HCT116 (cell line): ENCODE results near the gene SEC14L1. TPM values are rescaled to one million over a fixed set of nuclear protein-coding genes. Genes with fewer than 3 reads are reported as not detected.
A peak's percentile ranks its signal among the peaks of the same experiment; 100 is the strongest.

Source experiments
- ATAC-seq: fragments of 200-7000 bp; cut with Tn5 transposase; 2 replicates; pipeline ENCODE4 v1.9.1; 2020; ENCODE audit warnings: mild to moderate bottlenecking, moderate library complexity
- BruUV-seq: library from RNA; stranded (reverse); fragments of 400-500 nt; replicated peaks from 2 replicates; lab custom pipeline; 2021; lab: Mats Ljungman, UMichigan
- CTCF ChIA-PET: fragments of 300-600 bp; sonication (Branson Sonifier 250); formaldehyde crosslinking; loops from one replicate; lab custom pipeline; 2021; ENCODE audit warnings: antibody characterized with exemption; lab: Charles Lee
- POLR2A ChIA-PET: fragments of 300-600, 350-600 bp; sonication (Branson Sonifier 250); formaldehyde crosslinking; loops from one replicate; lab custom pipeline; 2021; ENCODE audit warnings: antibody characterized with exemption; lab: Charles Lee
- RAD21 ChIA-PET, 2 experiments: fragments of 300-600 bp; sonication (Branson Sonifier 250); formaldehyde crosslinking; loops; one replicate each; lab custom pipeline; 2023; ENCODE audit warnings: low total read pairs in 2 of 2; ENCODE audit not compliant: uncharacterized antibody in 2 of 2, unreplicated experiment in 2 of 2, low non-redundant PET in 1 of 2; lab: Charles Lee
- DNase-seq: peaks from one replicate; pipeline ENCODE4 v3.0.0-alpha.2; 2010; ENCODE audit warnings: low read depth, low spot score
- H2AFZ ChIP-seq: fragments of 200-600 bp; shearing (Covaris generic), sonication (generic); 2 replicates; pipeline ENCODE4 v1.6.1; 2017; ENCODE audit warnings: low read depth, mixed run types, mixed read lengths, antibody characterized with exemption, low read length; ENCODE audit not compliant: poor library complexity, severe bottlenecking
- H3K27ac ChIP-seq: 2 replicates; pipeline ENCODE4 v1.5.1; 2012; ENCODE audit warnings: low read depth, low read length
- H3K27me3 ChIP-seq: fragments of 200-600 bp; sonication (generic); 2 replicates; pipeline ENCODE4 v1.6.1; 2016; ENCODE audit warnings: mixed run types, low read length, mixed read lengths; ENCODE audit not compliant: insufficient read depth
- H3K36me3 ChIP-seq, 2 experiments: fragments of 200-500 bp in 1 of 2; fragments of 200-600 bp in 1 of 2; sonication (Bioruptor generic) in 1 of 2; sonication (generic) in 1 of 2; 2 replicates each; pipeline versions ENCODE4 v1.5.1 to v1.6.1; 2014 to 2016; ENCODE audit warnings: low read length in 2 of 2, inconsistent platforms in 1 of 2, mixed read lengths in 1 of 2, mixed run types in 1 of 2; ENCODE audit not compliant: insufficient read depth in 2 of 2, control insufficient read depth in 1 of 2
- H3K4me1 ChIP-seq, 2 experiments: fragments of 200-600 bp in 1 of 2; sonication (generic) in 1 of 2; 2 replicates each; pipeline versions ENCODE4 v1.5.1 to v1.6.1; 2012 to 2017; ENCODE audit warnings: low read length in 2 of 2, inconsistent platforms in 1 of 2, mild to moderate bottlenecking in 1 of 2, mixed read lengths in 1 of 2, mixed run types in 1 of 2, moderate library complexity in 1 of 2; ENCODE audit not compliant: insufficient read depth in 2 of 2, control insufficient read depth in 1 of 2
- H3K4me2 ChIP-seq: fragments of 200-600 bp; sonication (generic); 2 replicates; pipeline ENCODE4 v1.6.1; 2017; ENCODE audit warnings: mixed run types, low read length, mixed read lengths
- H3K4me3 ChIP-seq, 2 experiments: fragments of 200-600 bp in 1 of 2; sonication (generic) in 1 of 2; replicated peaks in 1 of 2; 2 replicates each; pipeline ENCODE4 v1.5.1; 2011 to 2016; ENCODE audit warnings: low read length in 2 of 2, control low read depth in 1 of 2, low read depth in 1 of 2, mild to moderate bottlenecking in 1 of 2, mixed read lengths in 1 of 2, mixed run types in 1 of 2
- H3K79me2 ChIP-seq: fragments of 200-600 bp; sonication (generic); 2 replicates; pipeline ENCODE4 v1.6.1; 2017; ENCODE audit warnings: mild to moderate bottlenecking, mixed run types, low read length, moderate library complexity, mixed read lengths; ENCODE audit not compliant: insufficient read depth
- H3K9ac ChIP-seq: fragments of 200-600 bp; sonication (generic); 2 replicates; pipeline ENCODE4 v1.6.1; 2016; ENCODE audit warnings: low read length, mixed read lengths
- H3K9me2 ChIP-seq: fragments of 200-600 bp; sonication (generic), shearing (Covaris generic); 2 replicates; pipeline ENCODE4 v1.6.1; 2017; ENCODE audit warnings: mixed run types, mild to moderate bottlenecking, moderate library complexity; ENCODE audit not compliant: insufficient read depth
- H3K9me3 ChIP-seq, 2 experiments: fragments of 200-500 bp in 1 of 2; fragments of 200-600 bp in 1 of 2; sonication (Bioruptor generic) in 1 of 2; sonication (generic) in 1 of 2; 2 replicates each; pipeline ENCODE4 v1.6.1; 2014 to 2017; ENCODE audit warnings: low read length in 2 of 2, mixed read lengths in 2 of 2, inconsistent platforms in 1 of 2, low read depth in 1 of 2, mild to moderate bottlenecking in 1 of 2, mixed run types in 1 of 2, moderate library complexity in 1 of 2; ENCODE audit not compliant: control insufficient read depth in 1 of 2, insufficient read depth in 1 of 2
- H4K20me1 ChIP-seq: fragments of 200-600 bp; sonication (generic), shearing (Covaris generic); 2 replicates; pipeline ENCODE4 v1.6.1; 2017; ENCODE audit warnings: mixed run types, mild to moderate bottlenecking, moderate library complexity; ENCODE audit not compliant: insufficient read depth
- ATF3 ChIP-seq: IDR thresholded peaks from 2 replicates; pipeline ENCODE4 v1.6.1; 2012
- ELF1 ChIP-seq: IDR thresholded peaks from 2 replicates; pipeline ENCODE4 v1.6.1; 2012; ENCODE audit warnings: low read depth, borderline replicate concordance
- EZH2 ChIP-seq: fragments of 200-600 bp; sonication (generic); IDR thresholded peaks from 2 replicates; pipeline ENCODE4 v1.6.1; 2017; ENCODE audit warnings: antibody characterized with exemption, mixed run types
- FOSL1 ChIP-seq: IDR thresholded peaks from 2 replicates; pipeline ENCODE4 v1.6.1; 2012; ENCODE audit warnings: low read depth
- JUND ChIP-seq: IDR thresholded peaks from 2 replicates; pipeline ENCODE4 v1.6.1; 2012
- MAX ChIP-seq: IDR thresholded peaks from 2 replicates; pipeline ENCODE4 v1.6.1; 2012
- POLR2AphosphoS5 ChIP-seq: IDR thresholded peaks from 2 replicates; pipeline ENCODE4 v1.6.1; 2011; ENCODE audit warnings: mild to moderate bottlenecking, low read depth, low read length, moderate library complexity
- REST ChIP-seq: IDR thresholded peaks from 2 replicates; pipeline ENCODE4 v1.6.1; 2012; ENCODE audit warnings: low read depth
- SIN3A ChIP-seq: IDR thresholded peaks from 2 replicates; pipeline ENCODE4 v1.6.1; 2012; ENCODE audit warnings: low read depth
- SRF ChIP-seq: IDR thresholded peaks from 2 replicates; pipeline ENCODE4 v1.6.1; 2012; ENCODE audit warnings: low read depth
- YY1 ChIP-seq: IDR thresholded peaks from 2 replicates; pipeline ENCODE4 v1.6.1; 2011; ENCODE audit warnings: low read length, low read depth, moderate library complexity, mild to moderate bottlenecking; ENCODE audit not compliant: insufficient replicate concordance; ENCODE audit errors: extremely low read depth
- ZFX ChIP-seq: fragments of 450-650 bp; IDR thresholded peaks from 2 replicates; pipeline ENCODE4 v1.6.1; 2017
- intact Hi-C: fragments of 100-400 bp; cut with micrococcal nuclease; formaldehyde crosslinking; loops from 2 replicates; pipeline ENCODE4 v1.10.0; 2022
- total RNA-seq: library from RNA; stranded (reverse); gene quantifications from one replicate; pipeline ENCODE4 v1.2.1, GENCODE V29; 2021; ENCODE audit not compliant: unreplicated experiment

The SEC14L1 gene
- total RNA-seq, 1 experiment from 2014 or later = 59.7 TPM

- H3K9me3 ChIP-seq = no peaks in the 10 kb centered on the region
- ChIA-PET RAD21 (no interaction called here), POLR2A (no interaction called here), CTCF (no interaction called here)
- no peak overlapping the region for H3K4me3 ChIP-seq
- H4K20me1 ChIP-seq = no peaks in the 10 kb centered on the region
- no peaks in the 10 kb centered on the region for H3K36me3 ChIP-seq
- peaks cover 0 to 14% of the 10 kb centered on the region in 2 experiments; a peak in 1 of 4 replicates for H3K4me1 ChIP-seq
- no peak overlapping the region for H3K4me2 ChIP-seq
- no peak overlapping the region for H2AFZ ChIP-seq
- ATAC-seq = no peak
- H3K9me2 ChIP-seq = no peaks in the 10 kb centered on the region
- H3K27ac ChIP-seq = no peak overlapping the region
- intact Hi-C loops = loop anchor here (5.0 kb wide), 2 partner anchors 178 to 373 kb away; no protein-coding TSS in a partner anchor
- no peaks in the 10 kb centered on the region for H3K27me3 ChIP-seq
- no peak for DNase-seq
- TF ChIP-seq ATF3 (no peak), SRF (no peak), ELF1 (no peak), YY1 (no peak), EZH2 (no peak)
- no peaks in the 10 kb centered on the region for H3K79me2 ChIP-seq
- H3K9ac ChIP-seq = no peak overlapping the region
- BruUV-seq = no TSS peak
Measured at GRCh38 chr17:77245162-77245926, 104.6 kb downstream of the SEC14L1 start.

- H3K4me3 ChIP-seq = peak overlapping the region in 1 of 2 experiments; percentile 53; a peak in 2 of 4 replicates
- no TSS peak for BruUV-seq
- intact Hi-C loops = loop anchor here (1.0 to 5.0 kb wide), 4 partner anchors 160 to 374 kb away; no protein-coding TSS in a partner anchor
- H3K4me1 ChIP-seq = peaks cover 0 to 14% of the 10 kb centered on the region in 2 experiments; a peak in 1 of 4 replicates
- H3K27me3 ChIP-seq = no peaks in the 10 kb centered on the region
- ATAC-seq (no peak), DNase-seq (no peak)
- no peaks in the 10 kb centered on the region for H4K20me1 ChIP-seq
- ChIA-PET POLR2A (no interaction called here), RAD21 (no interaction called here), CTCF (no interaction called here)
- H2AFZ ChIP-seq = no peak overlapping the region
- no peaks in the 10 kb centered on the region for H3K79me2 ChIP-seq
- TF ChIP-seq REST (no peak), MAX (no peak), POLR2AphosphoS5 (no peak), ZFX (no peak), ATF3 (no peak), EZH2 (no peak), YY1 (no peak), SIN3A (no peak), FOSL1 (no peak), JUND (no peak)
- H3K9me2 ChIP-seq = no peaks in the 10 kb centered on the region
- no peaks in the 10 kb centered on the region for H3K36me3 ChIP-seq
- peak overlapping the region; percentile 28; the same call in 1 of the 2 replicates for H3K9ac ChIP-seq
- no peaks in the 10 kb centered on the region for H3K9me3 ChIP-seq
- H3K4me2 ChIP-seq = peak overlapping the region; percentile 83
- H3K27ac ChIP-seq = no peak overlapping the region; the same call in 1 of the 2 replicates
Measured at GRCh38 chr17:77246110-77247047, 105.6 kb downstream of the SEC14L1 start.
